GM23248 (cell line): ENCODE measurements around the gene FZD10.

Experiments
- EZH2 ChIP-seq: fragments of 200-600 bp; sonication (generic); IDR thresholded peaks from 2 replicates; pipeline ENCODE4 v1.6.1; 2018; ENCODE audit warnings: antibody characterized with exemption, mild to moderate bottlenecking; ENCODE audit not compliant: insufficient read depth, poor library complexity, severe bottlenecking
- EZH2phosphoT487 ChIP-seq: fragments of 200-600 bp; sonication (generic); IDR thresholded peaks from 2 replicates; pipeline ENCODE4 v1.6.1; 2018; ENCODE audit warnings: antibody characterized with exemption, moderate library complexity, mild to moderate bottlenecking, low read depth; ENCODE audit not compliant: insufficient read depth

DNA sequence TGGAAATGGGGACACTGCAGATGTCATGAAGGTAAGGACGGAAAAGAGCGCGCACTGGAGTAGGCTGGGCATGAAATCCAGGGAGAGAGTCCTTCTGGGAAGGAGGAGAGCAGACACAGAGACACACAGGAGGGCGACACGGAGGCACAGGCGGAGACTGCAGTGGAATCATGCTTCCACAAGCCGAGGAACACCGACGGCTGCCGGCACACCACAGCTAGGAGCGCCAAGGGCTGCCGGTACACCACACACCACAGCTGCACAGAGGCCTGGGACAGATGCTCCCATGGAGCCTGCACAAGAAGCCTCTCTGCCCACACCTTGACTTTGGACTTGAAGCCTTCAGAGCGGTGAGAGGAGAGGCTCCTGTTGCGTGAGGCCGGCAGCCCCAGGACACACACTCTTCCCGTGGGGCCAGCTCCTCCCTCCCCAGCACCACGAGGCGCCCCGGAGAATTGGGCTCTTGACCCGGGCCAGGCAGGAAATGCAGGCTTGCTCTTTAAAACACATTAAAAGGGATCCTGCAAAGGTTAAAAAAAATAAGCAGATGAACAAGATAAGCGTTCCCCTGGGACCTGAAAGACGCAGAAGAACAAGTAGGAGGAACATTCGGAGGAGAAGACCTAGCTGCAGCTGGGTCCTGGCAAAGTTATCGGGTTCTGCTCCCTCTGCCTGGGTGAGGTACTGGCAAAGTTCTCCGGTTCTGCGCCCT, 28.3 kb upstream of the FZD10 start:
- no peak for TF ChIP-seq EZH2phosphoT487
- no peak for TF ChIP-seq EZH2
